HEK293 (cell line): ENCODE measurements around the gene PARP6.

Experiments
- OSR2 ChIP-seq: fragments of 450-650 bp; formaldehyde crosslinking; IDR thresholded peaks from 2 replicates; pipeline ENCODE4 v1.5.1; 2016; ENCODE audit warnings: missing biosample characterization, missing genetic modification characterization
- PRDM6 ChIP-seq: fragments of 450-650 bp; formaldehyde crosslinking; IDR thresholded peaks from 2 replicates; pipeline ENCODE4 v1.5.1; 2017; ENCODE audit warnings: missing biosample characterization, missing genetic modification characterization
- SCRT2 ChIP-seq: fragments of 450-650 bp; formaldehyde crosslinking; IDR thresholded peaks from 2 replicates; pipeline ENCODE4 v1.5.1; 2016; ENCODE audit warnings: missing biosample characterization, missing genetic modification characterization
- SP2 ChIP-seq: fragments of 450-650 bp; formaldehyde crosslinking; IDR thresholded peaks from 2 replicates; pipeline ENCODE4 v1.5.1; 2016; ENCODE audit warnings: missing biosample characterization, missing genetic modification characterization
- TCF7L2 ChIP-seq: IDR thresholded peaks from 2 replicates; pipeline ENCODE4 v1.6.1; 2011; ENCODE audit warnings: low read depth, mild to moderate bottlenecking, inconsistent platforms, low read length, moderate library complexity, borderline replicate concordance
- YY1 ChIP-seq: fragments of 450-650 bp; formaldehyde crosslinking; IDR thresholded peaks from 2 replicates; pipeline ENCODE4 v1.5.1; 2018; ENCODE audit warnings: missing biosample characterization, missing genetic modification characterization
- YY2 ChIP-seq: fragments of 450-650 bp; formaldehyde crosslinking; IDR thresholded peaks from 2 replicates; pipeline ENCODE4 v1.5.1; 2016; ENCODE audit warnings: missing biosample characterization, missing genetic modification characterization
- ZBTB1 ChIP-seq: fragments of 450-650 bp; formaldehyde crosslinking; IDR thresholded peaks from 2 replicates; pipeline ENCODE4 v1.5.1; 2016; ENCODE audit warnings: missing biosample characterization, missing genetic modification characterization
- ZBTB17 ChIP-seq: fragments of 450-650 bp; formaldehyde crosslinking; IDR thresholded peaks from 2 replicates; pipeline ENCODE4 v1.5.1; 2016; ENCODE audit warnings: missing biosample characterization, missing genetic modification characterization
- ZBTB44 ChIP-seq: fragments of 450-650 bp; IDR thresholded peaks from 2 replicates; pipeline ENCODE4 v1.5.1; 2018; ENCODE audit warnings: missing biosample characterization, mild to moderate bottlenecking, missing genetic modification characterization
- ZBTB6 ChIP-seq: fragments of 450-650 bp; formaldehyde crosslinking; IDR thresholded peaks from 2 replicates; pipeline ENCODE4 v1.5.1; 2017; ENCODE audit warnings: missing biosample characterization, missing genetic modification characterization
- ZBTB8A ChIP-seq: fragments of 450-650 bp; formaldehyde crosslinking; IDR thresholded peaks from 2 replicates; pipeline ENCODE4 v1.5.1; 2016; ENCODE audit warnings: missing biosample characterization, missing genetic modification characterization
- ZFP37 ChIP-seq: fragments of 450-650 bp; formaldehyde crosslinking; IDR thresholded peaks from 2 replicates; pipeline ENCODE4 v1.5.1; 2016; ENCODE audit warnings: missing biosample characterization, missing genetic modification characterization
- ZNF10 ChIP-seq: fragments of 450-650 bp; formaldehyde crosslinking; IDR thresholded peaks from 2 replicates; pipeline ENCODE4 v1.5.1; 2017; ENCODE audit warnings: missing biosample characterization, missing genetic modification characterization
- ZNF114 ChIP-seq: fragments of 450-650 bp; formaldehyde crosslinking; IDR thresholded peaks from 2 replicates; pipeline ENCODE4 v1.5.0; 2017; ENCODE audit warnings: missing biosample characterization, missing genetic modification characterization
- ZNF146 ChIP-seq: fragments of 450-650 bp; formaldehyde crosslinking; IDR thresholded peaks from 2 replicates; pipeline ENCODE4 v1.5.1; 2016; ENCODE audit warnings: missing biosample characterization, missing genetic modification characterization
- ZNF157 ChIP-seq: fragments of 450-650 bp; formaldehyde crosslinking; IDR thresholded peaks from 2 replicates; pipeline ENCODE4 v1.5.1; 2016; ENCODE audit warnings: missing biosample characterization, missing genetic modification characterization
- ZNF16 ChIP-seq: fragments of 450-650 bp; formaldehyde crosslinking; IDR thresholded peaks from 2 replicates; pipeline ENCODE4 v1.5.1; 2016; ENCODE audit warnings: low read depth, missing biosample characterization, missing genetic modification characterization
- ZNF174 ChIP-seq: fragments of 450-650 bp; formaldehyde crosslinking; IDR thresholded peaks from 2 replicates; pipeline ENCODE4 v1.5.0; 2017; ENCODE audit warnings: missing biosample characterization, mild to moderate bottlenecking, missing genetic modification characterization
- ZNF184 ChIP-seq: fragments of 450-650 bp; IDR thresholded peaks from 2 replicates; pipeline ENCODE4 v1.5.1; 2018; ENCODE audit warnings: missing biosample characterization, mild to moderate bottlenecking, missing genetic modification characterization
- ZNF24 ChIP-seq: fragments of 450-650 bp; formaldehyde crosslinking; IDR thresholded peaks from 2 replicates; pipeline ENCODE4 v1.5.1; 2016; ENCODE audit warnings: missing biosample characterization, missing genetic modification characterization
- ZNF324 ChIP-seq: fragments of 450-650 bp; formaldehyde crosslinking; IDR thresholded peaks from 2 replicates; pipeline ENCODE4 v1.5.1; 2016; ENCODE audit warnings: missing biosample characterization, missing genetic modification characterization
- ZNF335 ChIP-seq: fragments of 450-650 bp; formaldehyde crosslinking; conservative IDR thresholded peaks from 2 replicates; pipeline ENCODE4 v1.5.1; 2016; ENCODE audit warnings: missing biosample characterization, missing genetic modification characterization
- ZNF391 ChIP-seq: fragments of 450-650 bp; formaldehyde crosslinking; IDR thresholded peaks from 2 replicates; pipeline ENCODE4 v1.5.1; 2016; ENCODE audit warnings: low read depth, missing biosample characterization, missing genetic modification characterization, borderline replicate concordance
- ZNF449 ChIP-seq: fragments of 450-650 bp; formaldehyde crosslinking; IDR thresholded peaks from 2 replicates; pipeline ENCODE4 v1.5.1; 2017; ENCODE audit warnings: missing biosample characterization, mild to moderate bottlenecking, missing genetic modification characterization, moderate library complexity
- ZNF560 ChIP-seq: fragments of 450-650 bp; formaldehyde crosslinking; IDR thresholded peaks from 2 replicates; pipeline ENCODE4 v1.5.1; 2017; ENCODE audit warnings: missing biosample characterization, missing genetic modification characterization, borderline replicate concordance
- ZNF629 ChIP-seq: fragments of 450-650 bp; formaldehyde crosslinking; IDR thresholded peaks from 2 replicates; pipeline ENCODE4 v1.5.1; 2017; ENCODE audit warnings: missing biosample characterization, missing genetic modification characterization
- ZNF645 ChIP-seq: fragments of 450-650 bp; formaldehyde crosslinking; IDR thresholded peaks from 2 replicates; pipeline ENCODE4; 2016; ENCODE audit warnings: missing biosample characterization, missing genetic modification characterization
- ZNF791 ChIP-seq: fragments of 450-650 bp; formaldehyde crosslinking; IDR thresholded peaks from 2 replicates; pipeline ENCODE4 v1.5.1; 2016; ENCODE audit warnings: missing biosample characterization, missing genetic modification characterization
- ZSCAN4 ChIP-seq: fragments of 450-650 bp; formaldehyde crosslinking; IDR thresholded peaks from 2 replicates; pipeline ENCODE4 v1.5.1; 2017; ENCODE audit warnings: missing biosample characterization, missing genetic modification characterization

PARP6 gene

GRCh38 chr15:72272213-72272996 lies at the start of gene PARP6 (continued):
- TF ChIP-seq ZNF560 (tag by site-specific recombination): no peak
- TF ChIP-seq ZNF335: peak; percentile 81
- TF ChIP-seq ZNF174: no peak
- peak; percentile 90 for TF ChIP-seq ZNF10 (tag by site-specific recombination)
- no peak for TF ChIP-seq PRDM6 (tag by site-specific recombination)
- no peak for TF ChIP-seq ZNF146
- peak; percentile 86 for TF ChIP-seq ZNF324 (tag by site-specific recombination)
- TF ChIP-seq ZNF157 (tag by site-specific recombination): no peak
- TF ChIP-seq ZNF114 (tag by site-specific recombination): no peak
- TF ChIP-seq ZBTB1 (tag by site-specific recombination): no peak
- TF ChIP-seq YY1: peak; percentile 32; the same call in 1 of the 2 replicates
- peak; percentile 73 for TF ChIP-seq ZNF629 (tag by site-specific recombination)
- no peak for TF ChIP-seq ZNF184 (tag by site-specific recombination)
- TF ChIP-seq ZBTB17 (tag by site-specific recombination): peak; percentile 88
- TF ChIP-seq ZBTB6: no peak
- TF ChIP-seq SP2 (tag by site-specific recombination): peak; percentile 88
- TF ChIP-seq SCRT2 (tag by site-specific recombination): no peak
- no peak for TF ChIP-seq ZSCAN4
- TF ChIP-seq ZNF645: no peak; the same call in 1 of the 2 replicates
- TF ChIP-seq ZNF391 (tag by site-specific recombination): no peak; the same call in 1 of the 2 replicates
- no peak for TF ChIP-seq YY2
- TF ChIP-seq ZFP37 (tag by site-specific recombination): peak; percentile 53; the same call in 1 of the 2 replicates
- no peak for TF ChIP-seq TCF7L2
- no peak for TF ChIP-seq ZNF791
- no peak for TF ChIP-seq OSR2 (tag by site-specific recombination)
- no peak for TF ChIP-seq ZNF449 (tag by site-specific recombination)
- TF ChIP-seq ZNF16: no peak
- peak; percentile 43; the same call in 1 of the 2 replicates for TF ChIP-seq ZBTB44 (tag by site-specific recombination)
- peak; percentile 88 for TF ChIP-seq ZBTB8A (tag by site-specific recombination)
- TF ChIP-seq ZNF24: peak; percentile 93
